Measurements from ENCODE around the gene SGPP2.

GRCh38 chr2:222535477-222535876 is 111.1 kb downstream of the SGPP2 start:
- no peak for TF ChIP-seq ZNF639 (tag by site-specific recombination; IDR thresholded peaks at IDR 0.05)
- TF ChIP-seq SETDB1 (IDR thresholded peaks at IDR 0.05; ENCODE audit: insufficient read length, low read length): no peak
- TF ChIP-seq CTCF (tag by site-specific recombination; IDR thresholded peaks at IDR 0.05): no peak
- TF ChIP-seq ZBTB7A (tag by site-specific recombination; IDR thresholded peaks at IDR 0.05; ENCODE audit: low read depth): no peak
